BJ (cell line): ENCODE data around the gene TEX14. TPM values are rescaled to one million over a fixed set of nuclear protein-coding genes. Genes with fewer than 3 reads are reported as not detected.

Experiments used
- CTCF ChIA-PET: fragments of 350-600 bp; formaldehyde crosslinking; extraction: SDS; loops from one replicate; lab custom pipeline; 2021; ENCODE audit warnings: antibody characterized with exemption, inconsistent platforms; lab: Yijun Ruan, JAX
- POLR2A ChIA-PET: fragments of 300-600 bp; sonication (Branson Sonifier 250); formaldehyde crosslinking; extraction: SDS; loops from one replicate; lab custom pipeline; 2021; ENCODE audit warnings: antibody characterized with exemption; lab: Charles Lee
- DNase-seq: peaks from one replicate; pipeline ENCODE4 v3.0.0-alpha.2; 2011; ENCODE audit warnings: low read depth
- H3K27me3 ChIP-seq: 2 replicates; pipeline ENCODE4 v1.6.0; 2011; ENCODE audit warnings: low read length; ENCODE audit not compliant: control insufficient read depth, insufficient read depth
- H3K36me3 ChIP-seq: 2 replicates; pipeline ENCODE4 v1.5.1; 2011; ENCODE audit warnings: low read length; ENCODE audit not compliant: control insufficient read depth, insufficient read depth
- H3K4me3 ChIP-seq: 2 replicates; pipeline ENCODE4 v1.5.1; 2011; ENCODE audit warnings: low read depth, mild to moderate bottlenecking, control low read depth, low read length
- CTCF ChIP-seq: IDR thresholded peaks from 2 replicates; pipeline ENCODE4 v1.5.1; 2011; ENCODE audit warnings: low read depth, mild to moderate bottlenecking, control low read depth, inconsistent platforms, low read length, moderate library complexity; ENCODE audit not compliant: insufficient read depth
- polyA plus RNA-seq: library from polyadenylated mRNA; depleted of rRNA; stranded (reverse); fragments of >200 nt; gene quantifications from 2 replicates; pipeline ENCODE4 v1.2.3, GENCODE V29; 2011

Gene TEX14
- polyA plus RNA-seq, 1 experiment: 0.02 TPM

DNA sequence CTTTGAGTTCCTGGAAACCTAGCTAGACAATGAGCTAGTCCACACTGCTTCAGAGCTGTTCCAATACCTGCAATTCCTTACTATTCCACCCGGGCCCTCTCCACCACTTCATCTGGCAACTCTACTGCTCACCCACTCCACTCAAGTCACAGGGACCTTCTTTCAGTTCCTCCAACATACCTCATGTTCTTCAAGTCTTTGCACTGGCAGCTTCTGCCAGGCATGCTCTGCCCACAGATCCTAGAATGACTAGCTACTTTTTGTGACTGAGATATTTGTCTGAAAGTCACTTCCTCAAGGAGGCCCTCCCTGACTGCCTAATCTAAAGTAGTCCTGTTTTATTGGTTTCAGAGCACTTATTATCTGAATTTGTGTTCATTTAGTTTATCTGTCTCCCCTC is 86.4 kb downstream of the TEX14 start:
- TF ChIP-seq CTCF: no peak
- POLR2A ChIA-PET: no interaction called here
- CTCF ChIA-PET: interaction anchor here (0.7 to 2.2 kb wide), 5 partner anchors 10 to 574 kb away, joined by 3 to 10 read pairs (median 4); no protein-coding TSS in a partner anchor

GRCh38 chr17:58601976-58602375 is 89.9 kb downstream of the TEX14 start:
- Histone ChIP-seq H3K36me3 (no peaks in the 10 kb centered on the region), H3K4me3 (no peak overlapping the region), H3K27me3 (no peaks in the 10 kb centered on the region)
- no peak for DNase-seq
- ChIA-PET CTCF (interaction anchor here (1.4 to 2.5 kb wide), 2 partner anchors 14 to 25 kb away, joined by 8 to 10 read pairs; no protein-coding TSS in a partner anchor), POLR2A (no interaction called here)
- TF ChIP-seq CTCF: no peak

More for the DNA sequence above, 86.4 kb downstream of the TEX14 start:
- H3K4me3 ChIP-seq: no peak overlapping the region
- H3K27me3 ChIP-seq: no peaks in the 10 kb centered on the region
- no peaks in the 10 kb centered on the region for H3K36me3 ChIP-seq
- DNase-seq: no peak

DNA sequence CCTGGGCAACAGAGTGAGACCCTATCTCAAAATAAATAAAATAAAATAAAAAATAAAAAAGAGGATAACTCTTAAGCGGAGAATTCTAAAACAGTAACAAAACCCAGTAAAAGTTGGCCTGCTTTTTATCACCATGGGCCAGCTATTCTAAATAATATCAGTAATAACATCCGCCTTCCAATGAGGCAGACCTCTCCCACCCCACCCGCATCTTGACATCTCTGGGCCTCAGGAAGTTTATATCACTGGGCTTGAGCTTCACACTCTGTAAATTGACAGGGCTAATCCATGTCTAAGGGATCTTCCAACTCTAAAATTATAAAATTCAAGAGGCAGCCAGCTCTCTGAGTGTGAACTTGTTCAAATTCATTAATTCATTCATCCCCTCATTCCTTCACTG is 94.5 kb downstream of the TEX14 start:
- TF ChIP-seq CTCF: no peak
- Histone ChIP-seq H3K36me3 (no peaks in the 10 kb centered on the region), H3K4me3 (no peak overlapping the region), H3K27me3 (no peaks in the 10 kb centered on the region; the same call in 1 of the 2 replicates)
- ChIA-PET CTCF (interaction anchor here (0.6 to 2.1 kb wide), 3 partner anchors 10 to 18 kb away, joined by 3 to 8 read pairs (median 5); no protein-coding TSS in a partner anchor), POLR2A (no interaction called here)
- no peak for DNase-seq

GRCh38 chr17:58595194-58595792 is 96.6 kb downstream of the TEX14 start:
- H3K4me3 ChIP-seq: no peak overlapping the region
- TF ChIP-seq CTCF: no peak
- no peak for DNase-seq
- ChIA-PET POLR2A (no interaction called here), CTCF (interaction anchor here (0.6 to 1.3 kb wide), 4 partner anchors 10 to 45 kb away, joined by 3 read pairs; no protein-coding TSS in a partner anchor)
- H3K36me3 ChIP-seq: no peaks in the 10 kb centered on the region
- no peaks in the 10 kb centered on the region; the same call in 1 of the 2 replicates for H3K27me3 ChIP-seq

- no peak for DNase-seq
- H3K4me3 ChIP-seq: no peak overlapping the region
- TF ChIP-seq CTCF: no peak
- ChIA-PET CTCF (no interaction called here), POLR2A (no interaction called here)
- no peaks in the 10 kb centered on the region for H3K36me3 ChIP-seq
- no peaks in the 10 kb centered on the region; the same call in 1 of the 2 replicates for H3K27me3 ChIP-seq
These were observed 98.7 kb downstream of the TEX14 start for GRCh38 chr17:58593123-58593522.
